C4-2B (cell line): Measurements from ENCODE around the gene TXNRD3.
"Not testable (repeated sequence)": the region's sequence is repeated elsewhere in the genome, so short reads cannot be mapped to it uniquely, and the experiment has no call there.

Experiments used
- H3K27ac ChIP-seq: fragments of 450-650 bp; 2 replicates; pipeline ENCODE4 v1.5.1; 2017
- ZFX ChIP-seq: fragments of 450-650 bp; IDR thresholded peaks from 2 replicates; pipeline ENCODE4 v1.6.1; 2017
- TF ChIP-seq, protein P1 (sequence below): fragments of 450-650 bp; conservative IDR thresholded peaks from 2 replicates; pipeline ENCODE4 v1.5.1; 2017; ENCODE audit warnings: mild to moderate bottlenecking

The TXNRD3 gene

DNA sequence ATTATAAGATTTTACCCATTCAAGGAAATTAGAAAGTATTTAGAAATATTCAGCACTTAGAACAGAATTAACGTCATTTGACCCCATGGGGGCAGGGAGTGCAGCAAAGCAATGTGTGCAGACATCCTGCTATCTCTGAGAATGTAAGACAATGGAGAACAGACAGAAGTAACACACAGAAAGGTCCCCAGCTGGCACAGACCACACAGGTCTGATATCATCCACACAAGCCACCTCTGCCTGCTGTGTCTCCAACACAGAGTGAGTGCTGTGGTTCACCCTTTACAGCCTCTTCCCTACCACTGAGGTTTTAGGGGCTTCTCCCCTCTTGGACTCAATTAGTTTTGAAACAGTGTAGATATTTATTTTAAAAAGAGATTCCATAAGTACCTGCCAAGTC is 16.1 kb downstream of the TXNRD3 start:
- H3K27ac ChIP-seq = no peak overlapping the region
- TF ChIP-seq, protein P1, sequence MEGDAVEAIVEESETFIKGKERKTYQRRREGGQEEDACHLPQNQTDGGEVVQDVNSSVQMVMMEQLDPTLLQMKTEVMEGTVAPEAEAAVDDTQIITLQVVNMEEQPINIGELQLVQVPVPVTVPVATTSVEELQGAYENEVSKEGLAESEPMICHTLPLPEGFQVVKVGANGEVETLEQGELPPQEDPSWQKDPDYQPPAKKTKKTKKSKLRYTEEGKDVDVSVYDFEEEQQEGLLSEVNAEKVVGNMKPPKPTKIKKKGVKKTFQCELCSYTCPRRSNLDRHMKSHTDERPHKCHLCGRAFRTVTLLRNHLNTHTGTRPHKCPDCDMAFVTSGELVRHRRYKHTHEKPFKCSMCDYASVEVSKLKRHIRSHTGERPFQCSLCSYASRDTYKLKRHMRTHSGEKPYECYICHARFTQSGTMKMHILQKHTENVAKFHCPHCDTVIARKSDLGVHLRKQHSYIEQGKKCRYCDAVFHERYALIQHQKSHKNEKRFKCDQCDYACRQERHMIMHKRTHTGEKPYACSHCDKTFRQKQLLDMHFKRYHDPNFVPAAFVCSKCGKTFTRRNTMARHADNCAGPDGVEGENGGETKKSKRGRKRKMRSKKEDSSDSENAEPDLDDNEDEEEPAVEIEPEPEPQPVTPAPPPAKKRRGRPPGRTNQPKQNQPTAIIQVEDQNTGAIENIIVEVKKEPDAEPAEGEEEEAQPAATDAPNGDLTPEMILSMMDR = no peak
- no peak for TF ChIP-seq ZFX

DNA sequence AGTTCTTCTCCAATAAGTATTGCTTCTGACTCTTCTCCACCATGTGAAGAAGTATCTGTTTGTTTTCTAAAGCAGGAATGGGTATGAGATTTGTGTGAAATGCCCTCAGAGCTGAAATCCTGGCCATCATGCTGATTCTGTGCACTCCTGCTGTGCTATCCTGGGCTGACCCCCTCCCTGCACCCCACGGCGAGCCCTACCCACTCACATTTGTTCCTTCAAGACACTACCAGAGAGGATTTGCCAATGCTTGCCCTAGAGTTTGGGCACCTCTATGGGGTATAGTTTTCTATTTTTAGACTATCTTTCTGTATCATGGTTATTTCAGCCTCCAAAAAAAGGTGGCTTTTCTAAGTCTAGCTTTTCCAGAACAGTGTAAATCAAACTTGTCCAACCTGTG is 18.5 kb downstream of the TXNRD3 start:
- TF ChIP-seq ZFX = no peak
- TF ChIP-seq, protein P1 = no peak
- H3K27ac ChIP-seq = no peak overlapping the region

DNA sequence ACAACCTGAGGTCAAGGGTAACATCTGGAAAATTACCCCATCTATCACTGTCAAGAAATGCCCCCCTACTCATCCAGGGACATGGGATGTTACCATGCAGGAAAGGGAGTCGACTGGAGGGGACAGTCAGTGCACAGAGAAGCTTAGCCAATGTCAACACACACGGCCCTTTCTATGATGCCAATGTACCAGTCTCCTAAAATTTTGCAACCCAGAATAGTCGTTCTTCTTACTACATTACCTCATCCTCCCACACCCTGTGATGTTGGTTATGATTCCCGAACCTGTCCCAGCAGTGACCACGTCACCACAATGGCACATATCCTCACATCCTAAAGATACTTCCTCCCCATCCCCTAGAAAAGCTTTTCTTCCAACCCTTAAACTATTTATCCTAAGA is 20.1 kb downstream of the TXNRD3 start:
- no peak overlapping the region for H3K27ac ChIP-seq
- no peak for TF ChIP-seq ZFX
- TF ChIP-seq, protein P1 = no peak

DNA sequence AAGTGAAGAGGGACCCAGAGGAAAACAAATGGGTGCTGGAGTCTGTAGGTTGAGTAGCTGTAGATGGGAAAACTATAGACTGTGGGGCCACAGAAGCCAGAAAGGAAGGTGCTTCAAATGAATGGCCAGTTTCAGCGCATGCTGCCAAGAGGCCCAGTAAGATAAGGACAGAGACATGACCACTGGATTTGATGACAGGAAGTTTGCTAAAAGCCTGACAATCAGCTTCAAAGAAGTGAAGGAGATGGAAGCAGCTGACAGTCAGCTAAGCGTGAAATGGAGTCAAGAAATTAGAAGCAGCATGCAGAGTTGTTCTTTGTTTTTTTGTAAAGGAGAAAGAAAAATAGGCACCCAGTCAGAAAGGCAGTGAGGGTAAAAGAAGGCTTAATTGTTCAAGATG is 24.9 kb downstream of the TXNRD3 start:
- H3K27ac ChIP-seq = no peak overlapping the region
- TF ChIP-seq ZFX = no peak
- TF ChIP-seq, protein P1 = no peak

DNA sequence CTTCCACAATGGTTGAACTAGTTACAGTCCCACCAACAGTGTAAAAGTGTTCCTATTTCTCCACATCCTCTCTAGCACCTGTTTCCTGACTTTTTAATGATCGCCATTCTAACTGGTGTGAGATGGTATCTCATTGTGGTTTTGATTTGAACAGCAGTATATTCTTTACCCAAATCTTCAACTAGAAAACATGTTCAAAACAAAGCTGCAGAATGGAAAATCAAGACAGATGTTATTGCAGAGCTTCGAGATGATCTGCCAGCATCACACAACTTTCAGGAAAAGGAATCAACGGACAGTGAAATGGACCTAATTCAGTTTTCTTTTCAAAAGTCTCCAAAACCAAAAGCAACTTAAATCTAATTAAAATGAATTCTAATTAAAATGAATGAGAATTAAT is 29.2 kb downstream of the TXNRD3 start:
- not testable (repeated sequence) for H3K27ac ChIP-seq

DNA sequence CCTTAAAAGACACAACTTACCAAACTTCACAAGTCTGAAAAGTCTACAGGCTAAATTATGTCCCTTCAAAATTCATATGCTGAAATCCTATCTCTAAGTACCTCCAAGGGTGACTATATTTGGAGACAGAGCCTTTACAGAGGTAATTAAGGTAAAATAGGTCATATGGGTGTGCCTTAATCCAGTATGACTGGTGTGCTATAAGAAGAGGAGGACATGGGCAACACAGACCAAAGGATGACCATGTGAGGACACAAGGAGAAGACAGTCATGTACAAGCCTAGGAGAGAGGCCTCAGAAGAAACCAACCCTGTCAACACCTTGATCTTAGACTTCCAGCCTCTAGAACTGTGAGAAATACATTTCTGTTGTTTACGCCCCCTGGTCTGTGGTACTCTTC is 32.2 kb downstream of the TXNRD3 start:
- TF ChIP-seq, protein P1 = no peak
- no peak for TF ChIP-seq ZFX
- no peak overlapping the region for H3K27ac ChIP-seq

DNA sequence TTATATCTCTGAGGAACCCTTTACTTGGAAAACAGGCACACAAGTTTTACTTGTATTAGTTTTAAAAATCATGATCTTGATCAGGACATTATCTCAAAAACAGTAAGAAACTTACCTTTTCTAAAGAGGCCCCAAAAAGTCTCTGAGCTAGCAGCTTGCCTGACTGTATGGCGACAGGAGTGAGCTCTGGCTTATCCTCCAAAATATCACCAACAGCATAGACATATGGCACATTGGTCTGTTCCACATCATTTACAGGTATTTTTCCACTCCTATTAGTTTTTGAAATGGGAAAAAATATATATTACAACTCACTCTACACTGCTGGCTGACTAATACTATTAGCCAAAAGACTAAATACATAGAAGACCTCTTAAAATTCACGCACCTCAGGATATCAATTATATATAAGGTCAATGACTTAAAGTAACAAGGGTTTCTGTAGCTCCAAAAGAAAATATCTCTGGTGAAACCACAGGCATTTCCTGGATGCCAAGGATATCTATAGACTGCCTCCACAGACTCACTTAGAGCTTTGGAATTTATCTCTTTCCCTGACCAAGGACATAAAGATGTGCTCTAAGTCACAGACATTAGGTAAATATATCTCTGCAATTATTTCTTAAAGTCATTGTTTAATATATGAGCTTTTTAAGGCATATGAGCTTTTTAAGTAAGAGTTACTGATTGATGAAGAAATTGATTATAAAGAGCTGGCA is 33.1 kb downstream of the TXNRD3 start:
- no peak for TF ChIP-seq ZFX
- TF ChIP-seq, protein P1 = no peak
- H3K27ac ChIP-seq = no peak overlapping the region

DNA sequence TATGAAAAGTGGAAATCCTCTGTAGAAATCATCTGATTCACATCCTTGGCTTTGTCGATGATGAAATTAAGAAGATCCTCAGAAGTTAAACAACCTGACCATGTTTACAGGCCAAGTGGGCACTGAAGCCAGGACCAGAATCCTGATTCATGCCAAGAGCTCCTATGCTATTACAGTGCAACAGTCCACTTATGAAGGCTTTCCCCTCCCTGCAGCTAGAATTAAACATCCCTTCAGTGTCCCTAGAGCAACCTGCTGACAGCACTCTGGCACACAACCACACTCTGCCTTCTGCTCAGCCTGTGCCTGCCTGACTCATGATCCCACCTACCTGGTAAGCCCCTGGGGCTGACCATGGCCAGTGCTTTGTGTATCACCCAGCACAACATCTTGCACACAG is 33.8 kb downstream of the TXNRD3 start:
- H3K27ac ChIP-seq = no peak overlapping the region
- TF ChIP-seq, protein P1 = no peak
- no peak for TF ChIP-seq ZFX
